ENCODE results near the gene PLXND1.

Gene PLXND1

GRCh38 chr3:129629011-129629410 is 22.5 kb upstream of the PLXND1 start:
- FAIRE-seq = no peak
- DNase-seq (ENCODE audit: low spot score) = no peak

- no peak for FAIRE-seq
- no peak for DNase-seq (ENCODE audit: low spot score)
These were observed 21.7 kb upstream of the PLXND1 start for GRCh38 chr3:129628169-129628522.

GRCh38 chr3:129627350-129628168 is 21.1 kb upstream of the PLXND1 start:
- peak; percentile 57 for DNase-seq (ENCODE audit: low spot score)
- peak; percentile 12 for FAIRE-seq

- peak; percentile 76 for DNase-seq (ENCODE audit: low spot score)
- peak; percentile 55 for FAIRE-seq
These were observed 20.4 kb upstream of the PLXND1 start for GRCh38 chr3:129626744-129627349.

DNA sequence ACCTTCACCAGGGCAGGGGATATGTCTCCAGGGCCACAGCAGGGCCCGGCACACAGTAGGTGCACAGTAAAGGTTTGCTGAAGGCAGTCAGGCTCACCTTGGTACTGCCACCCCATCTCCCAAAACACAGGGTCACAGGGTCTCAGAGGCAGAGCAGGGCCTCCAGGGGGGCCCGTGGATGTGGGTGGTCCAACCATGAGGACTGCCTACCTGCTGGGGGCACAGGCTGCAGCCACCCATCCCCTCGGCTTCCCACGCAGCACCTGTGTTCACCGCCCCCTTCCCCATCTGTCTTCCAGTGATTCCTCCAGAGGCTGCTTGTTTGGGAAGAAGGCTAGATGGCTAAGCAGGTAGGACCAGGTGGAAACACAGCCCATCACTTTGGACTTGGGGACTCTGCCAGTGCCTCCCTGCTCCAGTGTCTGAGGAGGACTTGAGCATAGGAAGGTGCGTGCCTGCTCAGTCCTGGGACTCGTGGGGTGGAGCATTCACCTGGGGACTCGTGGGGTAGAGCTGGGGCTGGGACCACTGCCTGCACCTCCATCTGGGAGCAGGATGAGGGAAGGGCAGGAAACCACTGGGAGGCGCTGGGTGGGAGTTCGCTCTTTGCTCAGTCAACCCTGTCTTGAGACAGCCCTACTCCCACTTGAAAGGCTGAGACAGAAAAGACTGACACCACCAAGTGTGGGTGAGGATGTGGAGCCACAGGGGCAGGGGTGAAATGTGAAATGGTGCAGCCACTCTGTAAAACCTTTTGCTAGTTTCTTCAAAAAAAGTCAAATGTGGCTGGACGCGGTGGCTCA is 18.8 kb upstream of the PLXND1 start:
- no peak for DNase-seq (ENCODE audit: low spot score)
- no peak for FAIRE-seq

DNA sequence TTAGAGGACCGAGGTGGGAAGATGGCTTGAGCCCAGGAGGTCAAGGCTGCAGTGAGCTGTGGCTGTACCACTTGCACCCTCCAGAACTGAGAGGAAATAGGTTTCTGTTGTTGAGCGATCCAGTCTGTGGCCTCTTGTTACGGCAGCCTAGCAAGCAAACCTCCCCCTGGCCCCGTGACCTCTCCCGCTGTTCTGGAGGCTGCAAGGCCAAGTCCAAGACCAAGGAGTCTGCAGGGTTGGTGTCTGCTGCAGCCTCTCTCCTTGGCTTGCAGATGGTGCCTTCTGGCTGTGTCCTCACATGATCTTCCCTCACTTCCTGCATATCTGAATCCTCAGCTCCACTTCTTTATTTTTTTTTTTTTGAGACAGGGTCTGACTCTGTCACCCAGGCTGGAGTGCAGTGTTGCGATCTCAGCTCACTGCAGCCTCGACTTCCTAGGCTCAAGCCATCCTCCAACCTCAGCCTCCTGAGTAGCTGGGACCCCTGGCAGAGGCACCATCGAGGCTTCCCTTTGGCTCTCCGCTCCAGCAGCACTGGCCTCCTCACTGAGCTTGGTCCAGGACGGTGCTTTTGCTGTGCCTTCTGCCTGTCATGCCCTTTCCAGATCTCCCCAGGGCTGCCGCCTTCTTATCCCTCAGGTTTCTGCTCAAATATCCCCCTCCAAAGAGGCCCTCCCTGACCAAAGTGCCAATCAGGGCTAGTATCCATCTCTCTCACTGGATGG is 18.0 kb upstream of the PLXND1 start:
- FAIRE-seq (no peak), DNase-seq (ENCODE audit: low spot score) (no peak)

DNA sequence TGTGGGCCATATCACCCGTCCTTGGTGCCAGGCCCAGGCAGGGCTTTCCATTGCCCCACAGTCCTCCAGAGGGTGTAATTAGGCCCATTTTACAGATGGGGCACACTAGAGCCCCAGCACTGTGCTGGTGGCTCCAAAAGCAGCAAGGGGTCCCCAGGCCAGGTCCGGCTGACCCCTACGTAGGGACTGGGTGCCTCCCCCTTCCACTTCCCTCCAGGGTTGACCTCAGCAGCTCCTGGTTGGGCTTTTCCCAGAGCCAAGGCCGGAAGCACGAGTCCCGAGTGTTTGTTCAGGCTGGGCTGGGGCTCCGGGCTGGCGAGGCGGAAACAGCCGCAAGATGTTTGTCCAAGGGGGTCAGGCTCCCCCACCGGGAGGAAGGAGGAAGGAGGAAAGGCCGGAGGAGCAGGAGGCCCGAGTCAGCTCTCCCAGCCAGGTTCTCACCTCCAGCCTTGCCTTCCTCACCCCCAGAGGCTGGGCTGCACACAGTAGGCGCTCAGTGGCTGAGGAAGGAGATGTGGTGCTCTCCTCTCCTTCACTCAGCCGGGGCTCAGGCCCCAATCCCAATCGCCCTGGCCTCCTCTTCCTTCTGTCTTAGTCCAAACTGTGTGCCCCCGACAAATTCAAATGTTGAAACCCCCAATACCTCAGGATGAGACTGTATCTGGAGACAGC is 17.1 kb upstream of the PLXND1 start:
- no peak for DNase-seq (ENCODE audit: low spot score)
- no peak for FAIRE-seq

GRCh38 chr3:129622933-129623332 is 16.5 kb upstream of the PLXND1 start:
- FAIRE-seq (no peak), DNase-seq (ENCODE audit: low spot score) (no peak)

DNA sequence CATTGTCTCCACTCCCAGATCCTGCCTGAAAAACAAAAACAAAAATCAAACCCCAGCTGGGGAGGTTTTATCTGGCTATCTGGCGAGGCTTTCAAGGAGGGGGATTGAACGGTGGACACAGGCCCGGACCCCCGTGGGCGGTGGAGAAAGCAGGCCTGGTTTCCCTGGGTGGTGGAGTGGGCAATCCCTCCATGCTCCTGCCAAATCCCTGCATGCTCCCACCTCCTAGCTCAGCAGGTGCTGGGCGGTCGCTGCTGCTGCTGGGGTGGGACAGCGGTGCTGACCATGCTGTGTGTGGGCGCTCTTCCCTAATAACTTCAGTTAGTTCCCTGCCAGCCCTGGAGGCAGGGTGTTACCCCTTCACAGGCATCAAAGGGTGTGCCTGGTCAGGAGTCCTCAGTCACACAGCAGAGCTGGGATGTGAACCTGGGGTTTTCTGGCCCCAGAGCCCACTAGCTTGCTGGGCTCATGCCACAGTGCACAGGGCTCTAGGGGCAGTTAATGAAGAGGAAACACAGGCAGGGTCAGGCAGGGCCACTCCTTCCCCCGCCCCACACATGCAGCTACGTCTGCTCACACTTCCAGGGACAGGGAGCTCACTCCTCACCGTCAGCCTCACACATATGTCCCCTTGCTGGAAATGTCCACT is 15.9 kb upstream of the PLXND1 start:
- DNase-seq (ENCODE audit: low spot score) (no peak), FAIRE-seq (no peak)

- no peak for DNase-seq (ENCODE audit: low spot score)
- FAIRE-seq = no peak
These were observed 15.2 kb upstream of the PLXND1 start for GRCh38 chr3:129621626-129622225.

DNA sequence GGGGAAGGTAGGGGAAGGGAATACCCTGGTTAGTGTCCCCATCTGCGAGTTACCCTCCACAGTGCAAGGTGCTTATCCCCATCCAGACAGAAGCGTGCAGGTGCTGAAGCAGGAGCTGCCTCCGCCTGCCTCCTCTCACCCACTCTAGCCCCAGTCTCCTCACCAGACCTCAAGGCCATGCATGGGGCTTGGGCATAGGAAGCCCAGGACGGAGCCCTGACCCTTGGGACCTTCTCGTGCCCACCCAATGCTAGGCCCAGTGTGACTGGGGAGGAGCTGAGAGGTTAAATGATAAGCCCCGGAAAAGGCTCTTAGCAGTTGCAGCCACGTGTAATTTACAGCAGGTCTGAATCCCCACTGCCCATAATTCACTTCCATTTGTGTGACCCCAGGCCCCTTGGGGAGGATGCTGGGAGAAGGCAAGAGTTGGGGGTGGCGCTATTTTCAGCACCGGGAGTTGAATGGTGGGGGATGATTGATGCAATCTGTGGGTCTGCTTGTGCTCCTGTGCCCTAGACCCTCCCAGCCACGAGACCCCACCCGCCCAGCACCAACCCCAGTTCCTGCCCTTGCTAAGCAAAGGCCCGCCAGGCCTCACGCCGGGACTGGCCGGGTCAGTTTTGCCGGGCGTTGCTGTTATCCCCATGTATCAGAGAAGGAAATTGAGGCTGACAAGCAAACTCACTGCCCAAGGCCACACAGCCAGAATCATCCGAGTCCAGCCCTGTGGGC is 14.5 kb upstream of the PLXND1 start:
- DNase-seq (ENCODE audit: low spot score) (no peak), FAIRE-seq (no peak)

DNA sequence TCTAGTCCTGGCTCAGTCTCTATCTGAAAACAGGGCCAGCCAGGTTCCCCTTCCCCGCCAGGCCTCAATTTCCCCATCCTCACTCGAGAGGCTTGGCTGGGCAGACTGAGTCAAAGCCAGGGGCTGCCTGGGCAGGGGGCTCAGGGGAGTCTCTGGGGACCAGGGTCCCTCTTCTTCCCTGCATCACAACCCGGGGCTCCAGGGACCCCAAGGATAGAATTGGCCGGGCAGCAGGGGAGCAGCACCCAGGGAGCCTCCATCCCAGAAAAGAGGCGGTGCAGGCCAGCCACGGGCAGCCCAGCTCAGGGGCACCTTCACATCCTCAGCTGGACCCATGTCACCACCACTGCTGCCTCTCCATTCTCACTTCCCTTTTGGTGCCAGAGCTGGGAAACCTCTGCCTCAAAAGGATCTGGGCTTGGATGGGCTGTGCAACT is 13.3 kb upstream of the PLXND1 start:
- DNase-seq (ENCODE audit: low spot score) (no peak), FAIRE-seq (no peak)

DNA sequence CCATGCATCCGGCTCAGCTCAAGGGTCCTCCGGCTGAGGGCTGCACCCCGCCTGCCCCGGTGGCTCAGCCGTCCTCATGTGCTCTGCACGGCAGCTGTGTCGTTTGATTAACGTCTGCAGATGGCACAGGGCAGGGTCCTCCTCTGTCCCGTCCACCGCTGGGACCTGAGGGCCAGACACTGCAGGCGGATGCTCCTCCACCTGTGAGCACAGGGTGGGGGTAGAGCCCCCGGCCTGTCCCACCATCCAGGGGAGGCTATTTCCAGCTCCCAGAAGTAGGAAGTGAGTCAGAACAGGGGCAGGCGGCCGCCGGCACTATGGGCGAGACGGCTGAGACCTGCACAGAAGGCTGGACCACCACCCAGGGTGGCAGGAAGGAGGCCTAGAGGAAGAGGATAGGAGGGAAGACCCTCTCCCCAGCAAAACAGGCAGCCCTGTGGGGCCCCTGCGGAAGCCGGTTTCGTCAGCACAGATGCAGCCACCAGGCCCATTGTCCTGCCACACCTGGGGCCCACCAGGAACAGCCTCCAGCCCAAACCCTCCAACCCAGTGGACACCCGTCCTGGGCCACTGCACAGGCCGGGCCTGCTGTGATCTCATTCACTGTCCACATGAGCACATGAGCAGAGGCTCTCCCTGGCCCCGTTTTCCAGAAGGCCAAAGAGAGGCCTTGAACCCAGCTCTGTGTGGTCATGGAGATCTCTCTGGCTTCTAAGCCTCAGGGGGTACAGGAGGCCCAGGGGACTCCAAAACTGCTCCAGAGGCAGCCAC is 12.6 kb upstream of the PLXND1 start:
- FAIRE-seq (no peak), DNase-seq (ENCODE audit: low spot score) (no peak)

DNA sequence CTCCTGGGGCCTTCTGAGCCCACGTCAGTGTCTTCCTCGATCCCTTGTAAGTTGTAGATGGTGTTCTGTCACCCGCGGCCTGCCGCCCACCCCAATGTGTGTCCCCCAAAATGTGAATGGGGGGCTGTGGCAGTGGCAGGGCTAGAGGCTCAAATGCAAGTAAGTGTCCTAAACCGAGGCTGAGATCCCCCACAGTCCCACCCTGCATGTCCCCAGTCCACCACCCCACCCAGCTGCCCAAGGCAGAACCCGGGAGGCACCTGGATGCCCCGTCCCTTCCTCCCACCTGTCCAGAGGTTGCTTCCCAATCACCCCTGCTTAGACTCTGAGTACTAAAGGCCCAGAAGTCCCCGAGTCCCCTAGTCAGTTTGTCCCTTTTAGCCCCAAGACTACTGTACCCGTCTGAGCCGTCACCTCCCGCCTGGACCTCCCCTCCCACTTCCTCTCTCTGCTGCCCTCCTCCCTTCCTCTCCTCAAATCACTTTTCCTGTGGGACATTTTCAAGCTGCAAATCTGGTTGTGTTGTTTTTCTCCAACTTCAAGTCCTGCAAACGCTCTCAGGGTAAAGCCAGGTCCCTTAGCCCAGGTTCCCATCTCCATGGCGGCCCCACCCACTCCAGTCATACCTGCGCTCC is 11.8 kb upstream of the PLXND1 start:
- no peak for DNase-seq (ENCODE audit: low spot score)
- no peak for FAIRE-seq

- no peak for FAIRE-seq
- no peak for DNase-seq (ENCODE audit: low spot score)
These were observed 11.1 kb upstream of the PLXND1 start for GRCh38 chr3:129617381-129618185.

- no peak for DNase-seq (ENCODE audit: low spot score)
- FAIRE-seq = no peak
These were observed 10.2 kb upstream of the PLXND1 start for GRCh38 chr3:129616713-129617112.

DNA sequence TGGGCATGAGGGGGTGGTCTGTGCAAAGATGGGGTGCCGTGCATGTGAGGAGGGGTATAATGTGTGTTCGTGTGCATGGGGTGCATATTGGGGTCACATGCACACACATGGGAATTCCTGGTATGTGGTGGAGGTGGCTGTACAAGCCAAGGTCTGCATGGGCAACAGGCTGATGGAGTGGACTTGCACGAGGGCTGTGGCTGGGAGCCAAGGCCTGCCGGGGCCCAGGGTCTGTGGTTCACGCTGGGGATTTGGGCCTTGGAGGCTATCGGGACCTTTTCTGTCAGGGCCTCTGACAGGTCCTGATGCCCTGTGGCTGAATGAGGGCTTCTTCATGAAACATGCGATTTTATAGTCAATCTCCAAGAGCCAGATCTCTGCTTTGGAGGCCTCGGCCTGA is 9.8 kb upstream of the PLXND1 start:
- no peak for FAIRE-seq
- no peak for DNase-seq (ENCODE audit: low spot score)
